Stimulated activated CD4-positive, alpha-beta T cell treated with anti-CD3 and anti-CD28 coated beads, Interleukin-12 subunit alpha, Interleukin-12 subunit beta, amount 100 ng/mL, for 48 hours (primary cell): ENCODE data around the gene ZFHX2.
A peak's percentile ranks its signal among the peaks of the same experiment; 100 is the strongest.

Source experiments
- DNase-seq, 3 donors: peaks; one replicate each; pipeline ENCODE4 v3.0.0-alpha.2; 2020; ENCODE audit warnings: low read depth in 2 of 3, low spot score in 1 of 3

Gene ZFHX2

GRCh38 chr14:23481362-23481970, 70.1 kb downstream of the ZFHX2 start:
- no peak for DNase-seq

GRCh38 chr14:23478109-23478759, 73.3 kb downstream of the ZFHX2 start:
- DNase-seq: peak; percentile 15 to 61 (median 32)

- DNase-seq: no peak
Measured at GRCh38 chr14:23470947-23471346, 80.6 kb downstream of the ZFHX2 start.
